H9 (cell line): ENCODE data around the gene SNX5. TPM values are rescaled to one million over a fixed set of nuclear protein-coding genes. Genes with fewer than 3 reads are reported as not detected.

ENCODE experiments used
- DNase-seq: peaks from one replicate; pipeline ENCODE4 v3.0.0-alpha.2; 2017
- H2AFZ ChIP-seq: one replicate; pipeline ENCODE4 v1.6.1; 2013; ENCODE audit warnings: mild to moderate bottlenecking, low read length, control low read depth, moderate library complexity
- H2AK5ac ChIP-seq: 2 replicates; pipeline ENCODE4 v1.6.1; 2013; ENCODE audit warnings: low read length, control low read depth, mixed read lengths; ENCODE audit not compliant: insufficient read length
- H2BK120ac ChIP-seq: one replicate; pipeline ENCODE4 v1.6.1; 2013; ENCODE audit warnings: low read depth, mild to moderate bottlenecking, low read length, control low read depth, inconsistent platforms; ENCODE audit not compliant: poor library complexity, severe bottlenecking
- H2BK12ac ChIP-seq: 2 replicates; pipeline ENCODE4 v1.6.1; 2013; ENCODE audit warnings: low read length, control low read depth, mixed read lengths, low read depth; ENCODE audit not compliant: insufficient read length
- H2BK15ac ChIP-seq: 2 replicates; pipeline ENCODE4 v1.6.1; 2013; ENCODE audit warnings: low read depth, low read length, control low read depth
- H2BK20ac ChIP-seq: one replicate; pipeline ENCODE4 v1.6.1; 2013; ENCODE audit warnings: low read depth, mild to moderate bottlenecking, low read length, control low read depth, inconsistent platforms; ENCODE audit not compliant: poor library complexity, severe bottlenecking
- H2BK5ac ChIP-seq: 2 replicates; pipeline ENCODE4 v1.6.1; 2013; ENCODE audit warnings: low read length, control low read depth, mixed read lengths; ENCODE audit not compliant: insufficient read length
- H3K14ac ChIP-seq: 2 replicates; pipeline ENCODE4 v1.6.1; 2013; ENCODE audit warnings: low read length, control low read depth; ENCODE audit not compliant: insufficient read depth
- H3K18ac ChIP-seq: 2 replicates; pipeline ENCODE4 v1.6.1; 2013; ENCODE audit warnings: low read depth, mild to moderate bottlenecking, mixed read lengths, low read length, control low read depth; ENCODE audit not compliant: insufficient read length
- H3K23ac ChIP-seq: 2 replicates; pipeline ENCODE4 v1.6.1; 2013; ENCODE audit warnings: low read length, control low read depth, mixed read lengths, low read depth; ENCODE audit not compliant: insufficient read length
- H3K23me2 ChIP-seq: 2 replicates; pipeline ENCODE4 v1.6.1; 2013; ENCODE audit warnings: low read depth, mild to moderate bottlenecking, mixed read lengths, low read length, control low read depth; ENCODE audit not compliant: insufficient read length, poor library complexity, severe bottlenecking
- H3K27ac ChIP-seq: 2 replicates; pipeline ENCODE4 v1.5.1; 2013; ENCODE audit warnings: low read length, control low read depth, mixed read lengths, low read depth; ENCODE audit not compliant: insufficient read length
- H3K27me3 ChIP-seq: 2 replicates; pipeline ENCODE4 v1.6.1; 2013; ENCODE audit warnings: low read length, control low read depth, inconsistent platforms; ENCODE audit not compliant: insufficient read depth
- H3K4ac ChIP-seq: 2 replicates; pipeline ENCODE4 v1.6.1; 2013; ENCODE audit warnings: low read depth, mild to moderate bottlenecking, control low read depth, inconsistent platforms, low read length, moderate library complexity
- H3K4me1 ChIP-seq: 2 replicates; pipeline ENCODE4 v1.6.1; 2013; ENCODE audit warnings: low read length, control low read depth, inconsistent platforms; ENCODE audit not compliant: insufficient read depth
- H3K4me2 ChIP-seq: 2 replicates; pipeline ENCODE4 v1.6.1; 2013; ENCODE audit warnings: low read length, control low read depth, mixed read lengths; ENCODE audit not compliant: insufficient read length, insufficient read depth
- H3K56ac ChIP-seq: 2 replicates; pipeline ENCODE4 v1.6.1; 2013; ENCODE audit warnings: low read depth, mild to moderate bottlenecking, mixed read lengths, low read length, control low read depth; ENCODE audit not compliant: insufficient read length
- H3K79me1 ChIP-seq: 2 replicates; pipeline ENCODE4 v1.6.1; 2013; ENCODE audit warnings: low read depth, mild to moderate bottlenecking, moderate library complexity, low read length, control low read depth, inconsistent platforms; ENCODE audit not compliant: insufficient read depth, poor library complexity, severe bottlenecking
- H3K79me2 ChIP-seq: 2 replicates; pipeline ENCODE4 v1.6.1; 2013; ENCODE audit warnings: low read length, control low read depth, inconsistent platforms; ENCODE audit not compliant: insufficient read depth
- H3K9ac ChIP-seq: 2 replicates; pipeline ENCODE4 v1.6.1; 2013; ENCODE audit warnings: low read length, control low read depth, mixed read lengths; ENCODE audit not compliant: insufficient read length; ENCODE audit errors: extremely low read depth
- H3K9me3 ChIP-seq: one replicate; pipeline ENCODE4 v1.6.1; 2013; ENCODE audit warnings: low read depth, low read length, inconsistent platforms; ENCODE audit not compliant: control insufficient read depth
- H3T11ph ChIP-seq: one replicate; pipeline ENCODE4 v1.6.1; 2013; ENCODE audit warnings: mild to moderate bottlenecking, low read length, control low read depth, inconsistent platforms
- H4K20me1 ChIP-seq: one replicate; pipeline ENCODE4 v1.6.1; 2013; ENCODE audit not compliant: control insufficient read depth, insufficient read length, insufficient read depth
- H4K5ac ChIP-seq: 2 replicates; pipeline ENCODE4 v1.6.1; 2013; ENCODE audit warnings: low read depth, mild to moderate bottlenecking, mixed read lengths, low read length, control low read depth; ENCODE audit not compliant: insufficient read length
- H4K8ac ChIP-seq: replicated peaks from 2 replicates; pipeline ENCODE4 v1.6.1; 2013; ENCODE audit warnings: low read length, control low read depth, mixed read lengths, low read depth; ENCODE audit not compliant: insufficient read length
- H4K91ac ChIP-seq: 2 replicates; pipeline ENCODE4 v1.6.1; 2013; ENCODE audit warnings: low read depth, mild to moderate bottlenecking, moderate library complexity, mixed read lengths, low read length, control low read depth; ENCODE audit not compliant: insufficient read length
- H3K27ac Mint-ChIP-seq, 3 experiments: 2 replicates in 2 of 3; 3 replicates in 1 of 3; pipeline ENCODE4 v1.8.0; 2020 to 2021; ENCODE audit warnings: mixed read lengths in 3 of 3, mild to moderate bottlenecking in 1 of 3, moderate library complexity in 1 of 3
- H3K27me3 Mint-ChIP-seq: 2 replicates; pipeline ENCODE4 v1.8.0; 2021; ENCODE audit warnings: low read depth, mild to moderate bottlenecking, moderate library complexity, mixed read lengths
- H3K36me3 Mint-ChIP-seq, 3 experiments: 2 replicates in 2 of 3; 3 replicates in 1 of 3; pipeline ENCODE4 v1.8.0; 2020 to 2021; ENCODE audit warnings: low read depth in 3 of 3, mixed read lengths in 3 of 3; ENCODE audit not compliant: insufficient read depth in 1 of 3
- H3K4me1 Mint-ChIP-seq, 2 experiments: 2 replicates each; pipeline ENCODE4 v1.8.0; 2020; ENCODE audit warnings: mixed read lengths in 2 of 2
- H3K4me3 Mint-ChIP-seq, 2 experiments: 2 replicates in 1 of 2; 3 replicates in 1 of 2; pipeline ENCODE4 v1.8.0; 2020 to 2021; ENCODE audit warnings: mild to moderate bottlenecking in 2 of 2, mixed read lengths in 2 of 2, moderate library complexity in 1 of 2
- H3K9me3 Mint-ChIP-seq, 2 experiments: 2 replicates in 1 of 2; 3 replicates in 1 of 2; pipeline ENCODE4 v1.8.0; 2020; ENCODE audit warnings: mild to moderate bottlenecking in 2 of 2, mixed read lengths in 2 of 2, moderate library complexity in 1 of 2
- WGBS: extraction: QIAGEN DNeasy Blood & Tissue Kit; methylation state at CpG from one replicate; pipeline ENCODE4 v1.1.7; 2013; ENCODE audit warnings: missing lambda C conversion rate, low lambda C conversion rate, mixed read lengths; ENCODE audit not compliant: insufficient read length; ENCODE audit errors: extremely low coverage; 5-methylcytosine and 5-hydroxymethylcytosine counted together
- total RNA-seq: library from RNA; stranded (reverse); gene quantifications from 2 replicates; pipeline ENCODE4 v1.2.1, GENCODE V29; 2021
- TF ChIP-seq, protein P1 (sequence below): fragments of 200-600 bp; sonication (generic); conservative IDR thresholded peaks from 3 replicates; pipeline ENCODE4 v1.8.0; 2021; ENCODE audit warnings: antibody characterized with exemption, mild to moderate bottlenecking

SNX5 gene
- total RNA-seq, 1 experiment from 2014 or later: 194 TPM

GRCh38 chr20:17965042-17965697 lies 3.4 kb downstream of the SNX5 start:
- no peaks in the 10 kb centered on the region for H4K20me1 ChIP-seq
- H3K9ac ChIP-seq: peak overlapping the region; percentile 97
- TF ChIP-seq, protein P1, sequence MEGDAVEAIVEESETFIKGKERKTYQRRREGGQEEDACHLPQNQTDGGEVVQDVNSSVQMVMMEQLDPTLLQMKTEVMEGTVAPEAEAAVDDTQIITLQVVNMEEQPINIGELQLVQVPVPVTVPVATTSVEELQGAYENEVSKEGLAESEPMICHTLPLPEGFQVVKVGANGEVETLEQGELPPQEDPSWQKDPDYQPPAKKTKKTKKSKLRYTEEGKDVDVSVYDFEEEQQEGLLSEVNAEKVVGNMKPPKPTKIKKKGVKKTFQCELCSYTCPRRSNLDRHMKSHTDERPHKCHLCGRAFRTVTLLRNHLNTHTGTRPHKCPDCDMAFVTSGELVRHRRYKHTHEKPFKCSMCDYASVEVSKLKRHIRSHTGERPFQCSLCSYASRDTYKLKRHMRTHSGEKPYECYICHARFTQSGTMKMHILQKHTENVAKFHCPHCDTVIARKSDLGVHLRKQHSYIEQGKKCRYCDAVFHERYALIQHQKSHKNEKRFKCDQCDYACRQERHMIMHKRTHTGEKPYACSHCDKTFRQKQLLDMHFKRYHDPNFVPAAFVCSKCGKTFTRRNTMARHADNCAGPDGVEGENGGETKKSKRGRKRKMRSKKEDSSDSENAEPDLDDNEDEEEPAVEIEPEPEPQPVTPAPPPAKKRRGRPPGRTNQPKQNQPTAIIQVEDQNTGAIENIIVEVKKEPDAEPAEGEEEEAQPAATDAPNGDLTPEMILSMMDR: no peak

More at GRCh38 chr20:17965042-17965697, 3.4 kb downstream of the SNX5 start:
- Mint-ChIP-seq H3K27me3 (0 out of 2 replicates have a peak, but pooled peaks cover 1% of the 10 kb centered on the region), H3K9me3 (peaks cover 0 to 5% of the 10 kb centered on the region in 2 experiments; a peak in 1 of 5 replicates), H3K36me3 (peaks cover 40 to 66% (median 63%) of the 10 kb centered on the region in 3 experiments), H3K4me3 (peak overlapping the region; percentile 83 to 84), H3K27ac (peak overlapping the region in 2 of 3 experiments; percentile 87 to 97; a peak in 5 of 7 replicates), H3K4me1 (peaks cover 68 to 73% of the 10 kb centered on the region in 2 experiments)
- Histone ChIP-seq H3K18ac (no peak overlapping the region), H3K14ac (no peak overlapping the region), H2BK12ac (no peak overlapping the region), H3K27me3 (no peaks in the 10 kb centered on the region), H2BK15ac (no peak overlapping the region), H3K56ac (no peak overlapping the region), H3K23ac (no peak overlapping the region), H2BK20ac (no peak overlapping the region), H3K79me1 (no peaks in the 10 kb centered on the region), H4K5ac (no peak overlapping the region), H2BK120ac (no peak overlapping the region), H3K4ac (no peak overlapping the region), H3K4me1 (peaks cover 6% of the 10 kb centered on the region; the same call in 1 of the 2 replicates), H3K9me3 (no peaks in the 10 kb centered on the region), H4K8ac (no peak overlapping the region), H3K4me2 (peak overlapping the region; percentile 96), H2AK5ac (no peak overlapping the region), H3K79me2 (peaks cover 84% of the 10 kb centered on the region), H3K23me2 (peaks cover 22% of the 10 kb centered on the region), H4K91ac (no peak overlapping the region), H2AFZ (no peak overlapping the region), H3K27ac (no peak overlapping the region), H3T11ph (no peak overlapping the region), H2BK5ac (no peak overlapping the region)
- no CpG with 5 or more reads among the region's 9 CpGs for WGBS
- DNase-seq: no peak
